ENCODE measurements around the gene KRTAP10-12.

Gene KRTAP10-12

GRCh38 chr21:44711327-44712202, 14.6 kb downstream of the KRTAP10-12 start, which contains the start of gene TSPEAR:
Gene TSPEAR, minus strand, starts transcription at chr21:44711572. Its CDS starts 58 bp downstream, at chr21:44711514.
- H3K27ac Mint-ChIP-seq, result no peak within 1 kb of the TSS
- no peaks in the 10 kb centered on the region for H3K9me3 Mint-ChIP-seq
- H3K4me3 Mint-ChIP-seq, result peak within 1 kb of the TSS; percentile 50
- H3K27me3 Mint-ChIP-seq (ENCODE audit: low read depth, poor library complexity), result peaks cover 98% of the 10 kb centered on the region
- peak; percentile 13 for TF ChIP-seq CTCF (IDR thresholded peaks at IDR 0.05)
- no peaks in the 10 kb centered on the region for H3K36me3 Mint-ChIP-seq (ENCODE audit: low read depth)
- peaks cover 66% of the 10 kb centered on the region for H3K4me1 Mint-ChIP-seq
- DNase-seq, result no peak

- Mint-ChIP-seq H3K4me1 (peaks cover 65% of the 10 kb centered on the region), H3K27me3 (ENCODE audit: low read depth, poor library complexity) (peaks cover 98% of the 10 kb centered on the region), H3K4me3 (no peak overlapping the region), H3K27ac (no peak overlapping the region), H3K9me3 (no peaks in the 10 kb centered on the region), H3K36me3 (ENCODE audit: low read depth) (no peaks in the 10 kb centered on the region)
- no peak for TF ChIP-seq CTCF (IDR thresholded peaks at IDR 0.05)
- DNase-seq, result no peak
These were observed 15.4 kb downstream of the KRTAP10-12 start for GRCh38 chr21:44712203-44713028.

GRCh38 chr21:44713130-44713529, 16.2 kb downstream of the KRTAP10-12 start:
- no peak overlapping the region for H3K27ac Mint-ChIP-seq
- no peak overlapping the region for H3K4me3 Mint-ChIP-seq
- TF ChIP-seq CTCF (IDR thresholded peaks at IDR 0.05), result no peak
- DNase-seq, result no peak
- no peaks in the 10 kb centered on the region for H3K9me3 Mint-ChIP-seq
- H3K4me1 Mint-ChIP-seq, result peaks cover 58% of the 10 kb centered on the region
- H3K27me3 Mint-ChIP-seq (ENCODE audit: low read depth, poor library complexity), result peaks cover 95% of the 10 kb centered on the region
- H3K36me3 Mint-ChIP-seq (ENCODE audit: low read depth), result no peaks in the 10 kb centered on the region

GRCh38 chr21:44713846-44714245, 16.9 kb downstream of the KRTAP10-12 start:
- Mint-ChIP-seq H3K27me3 (ENCODE audit: low read depth, poor library complexity) (peaks cover 93% of the 10 kb centered on the region), H3K36me3 (ENCODE audit: low read depth) (no peaks in the 10 kb centered on the region), H3K27ac (no peak overlapping the region), H3K9me3 (no peaks in the 10 kb centered on the region), H3K4me3 (peak overlapping the region; percentile 5), H3K4me1 (peaks cover 51% of the 10 kb centered on the region)
- DNase-seq, result no peak
- TF ChIP-seq CTCF (IDR thresholded peaks at IDR 0.05), result no peak

- H3K27me3 Mint-ChIP-seq (ENCODE audit: low read depth, poor library complexity), result peaks cover 87% of the 10 kb centered on the region
- H3K4me3 Mint-ChIP-seq, result no peak overlapping the region
- no peak for DNase-seq
- H3K9me3 Mint-ChIP-seq, result no peaks in the 10 kb centered on the region
- H3K36me3 Mint-ChIP-seq (ENCODE audit: low read depth), result no peaks in the 10 kb centered on the region
- no peak for TF ChIP-seq CTCF (IDR thresholded peaks at IDR 0.05)
- no peak overlapping the region for H3K27ac Mint-ChIP-seq
- H3K4me1 Mint-ChIP-seq, result peaks cover 40% of the 10 kb centered on the region
These were observed 17.9 kb downstream of the KRTAP10-12 start for GRCh38 chr21:44714905-44715304.

All from nephron progenitor cell (in vitro differentiated cells).